DMS79 treated with DMSO at 0.1 percent for 48 hours (cell line): ENCODE measurements around the gene CLDN15.
"Not testable (repeated sequence)": the region's sequence is repeated elsewhere in the genome, so short reads cannot be mapped to it uniquely, and the experiment has no call there.

ENCODE experiments used
- DNase-seq: peaks from one replicate; lab custom pipeline; 2025; lab: John Stamatoyannopoulos, UW

CLDN15 gene

GRCh38 chr7:101237206-101238067 lies at the start of gene CLDN15:
Gene CLDN15, minus strand, starts transcription at chr7:101237802. Its CDS starts 221 bp downstream, at chr7:101237581.
- DNase-seq = no peak

- no peak for DNase-seq
Measured at GRCh38 chr7:101287032-101287431, 49.4 kb upstream of the CLDN15 start.

- not testable (repeated sequence) for DNase-seq
Measured at GRCh38 chr7:101285880-101286279, 48.3 kb upstream of the CLDN15 start.

GRCh38 chr7:101285171-101285570 lies 47.6 kb upstream of the CLDN15 start:
- no peak for DNase-seq

GRCh38 chr7:101280912-101281311 lies 43.3 kb upstream of the CLDN15 start:
- not testable (repeated sequence) for DNase-seq

- no peak for DNase-seq
Measured at GRCh38 chr7:101278461-101279292, 41.1 kb upstream of the CLDN15 start.

- no peak for DNase-seq
Measured at GRCh38 chr7:101277155-101277554, 39.6 kb upstream of the CLDN15 start.

- no peak for DNase-seq
Measured at GRCh38 chr7:101273206-101273605, 35.6 kb upstream of the CLDN15 start.

GRCh38 chr7:101271021-101271420 lies 33.4 kb upstream of the CLDN15 start:
- DNase-seq = no peak

GRCh38 chr7:101269664-101270063 lies 32.1 kb upstream of the CLDN15 start:
- DNase-seq = no peak

- no peak for DNase-seq
Measured at GRCh38 chr7:101265622-101266516, 28.3 kb upstream of the CLDN15 start.

GRCh38 chr7:101264102-101264706 lies 26.6 kb upstream of the CLDN15 start:
- not testable (repeated sequence) for DNase-seq

- no peak for DNase-seq
Measured at GRCh38 chr7:101258243-101258731, 20.7 kb upstream of the CLDN15 start.

- no peak for DNase-seq
Measured at GRCh38 chr7:101255796-101256195, 18.2 kb upstream of the CLDN15 start.

- not testable (repeated sequence) for DNase-seq
Measured at GRCh38 chr7:101253199-101253598, 15.6 kb upstream of the CLDN15 start.

GRCh38 chr7:101251871-101252659 lies 14.5 kb upstream of the CLDN15 start:
- peak; percentile 93 for DNase-seq

- no peak for DNase-seq
Measured at GRCh38 chr7:101250324-101250723, 12.7 kb upstream of the CLDN15 start.

- no peak for DNase-seq
Measured at GRCh38 chr7:101248276-101248675, 10.7 kb upstream of the CLDN15 start.

- no peak for DNase-seq
Measured at GRCh38 chr7:101245147-101245668, 7.6 kb upstream of the CLDN15 start.
